GM19324 (cell line): ENCODE measurements around the gene SLC25A39.
A peak's percentile ranks its signal among the peaks of the same experiment; 100 is the strongest.

Source experiments
- ATAC-seq: cut with Tn5 transposase; IDR thresholded peaks from one replicate; pipeline ENCODE4 v1.9.1; 2021; ENCODE audit warnings: mild to moderate bottlenecking, moderate library complexity; ENCODE audit not compliant: unreplicated experiment, low FRiP score

The SLC25A39 gene

GRCh38 chr17:44314869-44315661 is 9.6 kb downstream of the SLC25A39 start:
- ATAC-seq, result no peak

- no peak for ATAC-seq
Measured at GRCh38 chr17:44314524-44314868, 10.1 kb downstream of the SLC25A39 start.

- ATAC-seq, result no peak
Measured at GRCh38 chr17:44314031-44314430, 10.6 kb downstream of the SLC25A39 start.

- no peak for ATAC-seq
Measured at GRCh38 chr17:44312396-44313104, 12.1 kb downstream of the SLC25A39 start.

GRCh38 chr17:44311562-44312181 is 13.0 kb downstream of the SLC25A39 start:
- ATAC-seq, result no peak

GRCh38 chr17:44310609-44311376 is 13.8 kb downstream of the SLC25A39 start:
- ATAC-seq, result no peak

- no peak for ATAC-seq
Measured at GRCh38 chr17:44310188-44310587, 14.4 kb downstream of the SLC25A39 start.

GRCh38 chr17:44309472-44309871 is 15.2 kb downstream of the SLC25A39 start:
- ATAC-seq, result no peak

GRCh38 chr17:44308865-44309264 is 15.8 kb downstream of the SLC25A39 start:
- no peak for ATAC-seq

GRCh38 chr17:44308320-44308818 is 16.3 kb downstream of the SLC25A39 start, which contains the start of gene RUNDC3A:
Gene RUNDC3A, plus strand, starts transcription at chr17:44308601. Its CDS starts 232 bp downstream, at chr17:44308833.
- peak; percentile 54 for ATAC-seq

- no peak for ATAC-seq
Measured at GRCh38 chr17:44307387-44308186, 17.0 kb downstream of the SLC25A39 start.

GRCh38 chr17:44304651-44305050 is 20.0 kb downstream of the SLC25A39 start:
- ATAC-seq, result no peak

GRCh38 chr17:44297975-44298374 is 26.6 kb downstream of the SLC25A39 start:
- ATAC-seq, result no peak

GRCh38 chr17:44293509-44294226 is 31.0 kb downstream of the SLC25A39 start:
- ATAC-seq, result no peak

GRCh38 chr17:44287651-44288050 is 37.0 kb downstream of the SLC25A39 start:
- no peak for ATAC-seq

- no peak for ATAC-seq
Measured at GRCh38 chr17:44284024-44284400, 40.6 kb downstream of the SLC25A39 start.

- ATAC-seq, result no peak
Measured at GRCh38 chr17:44283344-44284023, 41.1 kb downstream of the SLC25A39 start.

- no peak for ATAC-seq
Measured at GRCh38 chr17:44282264-44282663, 42.4 kb downstream of the SLC25A39 start.

GRCh38 chr17:44281570-44281969 is 43.1 kb downstream of the SLC25A39 start:
- ATAC-seq, result no peak
